Fibroblast of mammary gland (primary cell): ENCODE data around the gene CPAMD8.

ENCODE experiments used
- DNase-seq: peaks from one replicate; pipeline ENCODE4 v3.0.0-alpha.2; 2010; ENCODE audit warnings: low read depth
- H3K4me3 ChIP-seq: 2 replicates; pipeline ENCODE4 v1.5.1; 2011; ENCODE audit warnings: low read depth, mild to moderate bottlenecking, low read length, moderate library complexity; ENCODE audit not compliant: control insufficient read depth
- TF ChIP-seq, protein P1 (sequence below): conservative IDR thresholded peaks from 2 replicates; pipeline ENCODE4 v1.5.1; 2011; ENCODE audit warnings: low read depth, low read length, inconsistent platforms; ENCODE audit not compliant: control insufficient read depth, insufficient read depth

Gene CPAMD8

DNA sequence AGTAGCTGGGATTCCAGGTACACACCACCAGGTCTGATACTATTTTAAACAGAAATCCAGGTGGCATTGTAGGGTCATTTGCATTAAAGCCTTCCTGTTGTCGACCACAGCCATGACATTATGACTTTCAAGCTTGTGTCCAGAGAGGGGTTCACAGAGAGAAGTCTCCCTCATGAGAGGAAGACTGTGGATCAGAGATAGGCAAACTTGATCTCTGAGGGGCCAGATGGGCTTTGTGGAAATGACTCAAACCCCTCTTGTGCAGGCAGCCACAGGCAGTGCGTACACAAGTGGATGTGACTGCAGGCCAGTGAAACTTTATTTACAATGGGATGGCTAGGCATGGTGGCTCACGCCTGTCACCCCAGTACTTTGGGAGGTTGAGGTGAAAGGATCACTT lies 165.6 kb downstream of the CPAMD8 start:
- no peak for DNase-seq
- TF ChIP-seq, protein P1, sequence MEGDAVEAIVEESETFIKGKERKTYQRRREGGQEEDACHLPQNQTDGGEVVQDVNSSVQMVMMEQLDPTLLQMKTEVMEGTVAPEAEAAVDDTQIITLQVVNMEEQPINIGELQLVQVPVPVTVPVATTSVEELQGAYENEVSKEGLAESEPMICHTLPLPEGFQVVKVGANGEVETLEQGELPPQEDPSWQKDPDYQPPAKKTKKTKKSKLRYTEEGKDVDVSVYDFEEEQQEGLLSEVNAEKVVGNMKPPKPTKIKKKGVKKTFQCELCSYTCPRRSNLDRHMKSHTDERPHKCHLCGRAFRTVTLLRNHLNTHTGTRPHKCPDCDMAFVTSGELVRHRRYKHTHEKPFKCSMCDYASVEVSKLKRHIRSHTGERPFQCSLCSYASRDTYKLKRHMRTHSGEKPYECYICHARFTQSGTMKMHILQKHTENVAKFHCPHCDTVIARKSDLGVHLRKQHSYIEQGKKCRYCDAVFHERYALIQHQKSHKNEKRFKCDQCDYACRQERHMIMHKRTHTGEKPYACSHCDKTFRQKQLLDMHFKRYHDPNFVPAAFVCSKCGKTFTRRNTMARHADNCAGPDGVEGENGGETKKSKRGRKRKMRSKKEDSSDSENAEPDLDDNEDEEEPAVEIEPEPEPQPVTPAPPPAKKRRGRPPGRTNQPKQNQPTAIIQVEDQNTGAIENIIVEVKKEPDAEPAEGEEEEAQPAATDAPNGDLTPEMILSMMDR = no peak
- no peak overlapping the region for H3K4me3 ChIP-seq

DNA sequence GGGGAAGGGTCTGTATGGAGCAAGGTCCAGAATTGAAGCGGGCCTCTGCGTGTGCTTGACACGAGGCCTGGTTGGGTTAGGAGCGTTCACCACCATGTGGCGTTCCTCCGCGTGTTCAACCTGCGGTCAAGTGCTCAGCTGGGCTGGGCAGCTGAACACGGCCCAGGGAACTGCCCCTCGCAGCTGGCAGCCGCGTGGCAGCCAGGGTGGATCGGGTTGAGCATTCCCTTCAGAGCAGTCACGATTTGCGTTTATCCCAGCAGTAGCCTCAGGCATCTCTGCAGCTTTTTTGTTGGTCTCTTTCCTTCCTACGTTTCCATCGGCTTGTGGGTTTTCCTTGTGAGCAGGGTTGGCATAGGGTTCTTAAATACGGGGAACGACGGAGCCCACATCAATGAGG lies 166.5 kb downstream of the CPAMD8 start:
- TF ChIP-seq, protein P1 = no peak
- no peak for DNase-seq
- H3K4me3 ChIP-seq = no peak overlapping the region

DNA sequence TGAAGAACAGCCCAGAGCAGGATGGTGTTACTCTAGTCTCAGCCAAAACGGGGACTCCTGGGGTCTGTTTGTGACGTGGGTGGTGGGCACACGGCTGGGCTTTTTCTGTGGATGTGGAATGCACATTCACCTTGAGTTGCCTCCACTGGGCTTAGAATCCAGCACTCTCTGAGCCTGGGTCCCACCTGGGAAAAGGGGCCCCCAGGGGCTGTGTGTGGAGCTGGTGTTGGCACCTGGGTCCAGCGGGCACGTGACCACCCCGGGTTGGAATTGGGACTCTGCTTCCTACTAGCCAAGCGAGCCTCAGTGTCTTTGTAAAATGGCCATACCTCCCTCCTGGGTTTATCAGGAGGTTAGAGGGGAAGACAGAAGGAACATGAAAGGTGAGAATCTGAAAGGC lies 167.0 kb downstream of the CPAMD8 start:
- H3K4me3 ChIP-seq = no peak overlapping the region
- DNase-seq = no peak
- TF ChIP-seq, protein P1 = no peak

DNA sequence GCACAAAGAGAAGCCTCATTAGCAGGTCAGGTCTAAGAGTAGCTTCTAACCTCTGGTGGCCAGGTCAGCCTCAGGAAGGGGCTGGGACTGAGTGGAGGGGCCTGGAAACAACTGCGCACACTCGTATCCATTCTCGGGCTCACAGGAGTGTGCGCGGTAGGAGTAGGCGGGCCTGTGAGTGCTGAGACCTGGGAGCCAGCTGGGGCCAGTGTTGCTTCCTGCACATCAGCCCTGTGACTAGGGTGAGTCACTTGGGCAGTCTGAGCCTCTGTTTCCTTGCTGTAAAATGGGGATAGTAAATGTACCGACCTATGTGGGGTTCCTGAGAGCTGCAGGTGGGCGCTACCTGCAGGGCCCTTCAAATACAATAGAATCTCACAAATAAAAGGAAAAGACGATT lies 170.5 kb downstream of the CPAMD8 start:
- no peak overlapping the region for H3K4me3 ChIP-seq
- DNase-seq = peak; percentile 16
- TF ChIP-seq, protein P1 = no peak

- no peak overlapping the region for H3K4me3 ChIP-seq
- TF ChIP-seq, protein P1 = no peak
- no peak for DNase-seq
These were observed 173.5 kb downstream of the CPAMD8 start for GRCh38 chr19:16853066-16853465.

- no peak for DNase-seq
- no peak overlapping the region for H3K4me3 ChIP-seq
- TF ChIP-seq, protein P1 = no peak
These were observed 175.4 kb downstream of the CPAMD8 start for GRCh38 chr19:16851031-16851712.

DNA sequence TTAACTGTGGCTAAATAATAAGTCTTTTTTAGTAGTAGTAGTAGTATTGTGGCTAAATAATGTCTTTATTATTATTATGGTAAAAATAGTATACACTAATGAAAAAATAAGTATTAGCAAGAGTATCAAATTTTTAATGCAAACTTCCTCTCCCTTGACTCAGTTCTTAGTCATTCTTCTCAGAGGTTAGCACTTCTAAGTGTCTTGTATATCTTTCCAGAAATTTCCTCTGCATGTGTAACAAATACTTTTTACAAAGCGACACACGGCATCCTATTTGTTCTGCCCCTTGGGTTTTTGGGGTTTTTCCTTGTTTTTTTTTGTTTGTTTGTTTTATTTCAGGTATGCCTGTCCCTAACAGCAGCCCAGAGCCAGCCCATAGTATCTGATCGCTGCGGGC lies 176.5 kb downstream of the CPAMD8 start:
- H3K4me3 ChIP-seq = no peak overlapping the region
- TF ChIP-seq, protein P1 = no peak
- DNase-seq = peak; percentile 61
